NCI-H345 (cell line): ENCODE results near the gene DEUP1.
"Not testable (repeated sequence)": the region's sequence is repeated elsewhere in the genome, so short reads cannot be mapped to it uniquely, and the experiment has no call there.

Experiments
- DNase-seq: peaks from one replicate; lab custom pipeline; 2025; lab: John Stamatoyannopoulos, UW

The DEUP1 gene, protein sequence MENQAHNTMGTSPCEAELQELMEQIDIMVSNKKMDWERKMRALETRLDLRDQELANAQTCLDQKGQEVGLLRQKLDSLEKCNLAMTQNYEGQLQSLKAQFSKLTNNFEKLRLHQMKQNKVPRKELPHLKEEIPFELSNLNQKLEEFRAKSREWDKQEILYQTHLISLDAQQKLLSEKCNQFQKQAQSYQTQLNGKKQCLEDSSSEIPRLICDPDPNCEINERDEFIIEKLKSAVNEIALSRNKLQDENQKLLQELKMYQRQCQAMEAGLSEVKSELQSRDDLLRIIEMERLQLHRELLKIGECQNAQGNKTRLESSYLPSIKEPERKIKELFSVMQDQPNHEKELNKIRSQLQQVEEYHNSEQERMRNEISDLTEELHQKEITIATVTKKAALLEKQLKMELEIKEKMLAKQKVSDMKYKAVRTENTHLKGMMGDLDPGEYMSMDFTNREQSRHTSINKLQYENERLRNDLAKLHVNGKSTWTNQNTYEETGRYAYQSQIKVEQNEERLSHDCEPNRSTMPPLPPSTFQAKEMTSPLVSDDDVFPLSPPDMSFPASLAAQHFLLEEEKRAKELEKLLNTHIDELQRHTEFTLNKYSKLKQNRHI

GRCh38 chr11:93330446-93330984 is at the start of gene DEUP1:
Gene DEUP1 (plus strand): TSS chr11:93330742. CDS start chr11:93332260, 1,518 bp downstream.
- DNase-seq = peak; percentile 79

GRCh38 chr11:93285430-93285829 is 45.1 kb upstream of the DEUP1 start:
- no peak for DNase-seq

DNA sequence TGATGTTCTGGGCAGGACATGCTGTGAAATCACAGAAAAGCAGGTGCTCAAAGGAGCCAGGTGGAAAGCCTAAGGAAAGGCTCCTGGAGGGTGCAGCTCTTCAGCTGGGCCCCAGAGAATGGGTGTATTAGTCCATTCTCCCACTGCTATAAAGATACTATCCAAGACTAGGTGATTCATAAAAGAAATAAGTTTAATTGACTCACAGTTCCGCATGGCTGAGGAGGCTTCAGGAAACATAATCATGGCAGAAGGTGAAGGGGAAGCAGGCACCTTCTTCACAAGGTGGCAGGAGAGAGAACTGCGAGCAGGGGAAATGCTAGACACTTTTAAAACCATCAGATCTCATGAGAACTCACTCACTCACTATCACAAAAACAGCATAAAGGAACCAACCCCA is 43.1 kb upstream of the DEUP1 start:
- DNase-seq = no peak

DNA sequence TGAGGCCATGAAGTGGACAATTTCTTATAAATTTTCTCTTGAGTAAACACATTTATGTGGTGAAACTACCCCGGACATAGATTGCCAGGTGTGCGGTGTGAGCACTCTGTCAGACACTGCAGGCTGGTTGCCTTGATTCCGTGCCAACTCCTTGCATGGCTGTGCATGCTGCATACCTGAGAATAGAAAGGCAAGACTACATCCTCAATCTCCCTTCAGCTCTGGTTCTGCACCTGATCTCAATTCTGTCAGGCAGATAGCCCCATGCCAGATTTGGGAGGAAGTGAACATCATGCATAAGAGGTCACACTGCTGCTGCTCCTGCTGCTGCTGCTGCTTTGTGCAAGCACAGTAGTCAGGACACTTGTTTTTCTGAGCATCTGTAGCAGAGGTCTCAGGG is 42.5 kb upstream of the DEUP1 start:
- DNase-seq = peak; percentile 55

DNA sequence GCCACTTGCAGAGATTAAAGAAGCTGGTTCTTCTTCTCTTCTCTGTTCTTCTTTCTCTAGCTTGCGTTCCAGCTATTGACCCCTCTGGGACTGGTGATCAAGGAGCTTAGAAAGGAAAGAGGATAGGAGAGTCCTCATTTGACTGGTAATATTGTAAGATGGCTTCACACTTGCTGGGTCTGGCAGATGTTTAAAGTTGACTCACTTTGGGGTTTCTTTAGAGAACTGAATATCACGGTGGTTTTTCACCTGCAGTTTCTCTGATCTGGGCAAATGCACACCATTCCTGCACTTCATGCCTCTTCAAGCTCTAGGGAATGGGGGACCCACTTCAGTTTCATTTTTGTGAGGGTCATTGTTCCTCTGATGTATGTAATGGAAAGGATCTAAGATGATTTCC is 41.8 kb upstream of the DEUP1 start:
- no peak for DNase-seq

GRCh38 chr11:93289782-93290463 is 40.6 kb upstream of the DEUP1 start:
- no peak for DNase-seq

DNA sequence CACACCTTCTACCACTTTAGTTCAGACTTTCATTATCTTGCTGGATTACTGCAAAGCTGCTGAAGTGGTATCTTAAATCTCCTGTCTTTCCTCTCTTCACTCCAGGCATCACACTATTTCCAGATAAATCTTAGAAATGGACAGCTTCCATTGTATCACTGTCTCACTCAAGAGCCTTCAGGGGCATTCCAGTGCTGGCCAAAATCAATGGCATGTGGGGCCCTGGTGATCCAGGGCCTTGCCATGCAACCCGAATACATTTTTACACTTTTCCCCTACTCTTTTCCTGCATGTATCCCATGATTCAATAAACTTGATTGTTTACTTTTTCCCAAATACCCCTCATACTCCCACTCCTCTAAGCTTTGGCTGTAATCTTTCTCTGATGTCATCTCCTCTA is 39.4 kb upstream of the DEUP1 start:
- no peak for DNase-seq

DNA sequence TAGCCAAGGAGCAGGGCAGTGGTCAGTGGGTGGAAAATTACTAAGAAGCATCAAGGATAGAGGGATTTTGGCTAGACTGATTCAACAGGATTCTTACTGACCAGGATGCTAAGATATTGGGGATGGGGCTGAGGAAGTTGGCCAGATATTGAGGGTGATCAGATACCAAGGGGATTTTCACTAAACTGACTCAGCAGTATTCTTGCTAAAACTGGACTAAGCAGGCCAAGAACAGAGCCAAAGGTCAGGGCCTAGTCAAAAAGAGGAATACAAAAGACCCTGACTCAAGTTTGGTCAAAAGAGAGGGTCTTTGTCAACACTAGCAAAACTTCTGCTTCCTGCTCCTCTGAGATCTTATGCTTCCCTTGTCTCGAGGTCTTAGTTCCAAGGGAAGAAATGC is 38.6 kb upstream of the DEUP1 start:
- no peak for DNase-seq

- no peak for DNase-seq
These were observed 34.5 kb upstream of the DEUP1 start for GRCh38 chr11:93295921-93296575.

- no peak for DNase-seq
These were observed 26.9 kb upstream of the DEUP1 start for GRCh38 chr11:93303689-93304088.

GRCh38 chr11:93314399-93314798 is 16.1 kb upstream of the DEUP1 start:
- not testable (repeated sequence) for DNase-seq

GRCh38 chr11:93319224-93319839 is 11.2 kb upstream of the DEUP1 start:
- DNase-seq = no peak

DNA sequence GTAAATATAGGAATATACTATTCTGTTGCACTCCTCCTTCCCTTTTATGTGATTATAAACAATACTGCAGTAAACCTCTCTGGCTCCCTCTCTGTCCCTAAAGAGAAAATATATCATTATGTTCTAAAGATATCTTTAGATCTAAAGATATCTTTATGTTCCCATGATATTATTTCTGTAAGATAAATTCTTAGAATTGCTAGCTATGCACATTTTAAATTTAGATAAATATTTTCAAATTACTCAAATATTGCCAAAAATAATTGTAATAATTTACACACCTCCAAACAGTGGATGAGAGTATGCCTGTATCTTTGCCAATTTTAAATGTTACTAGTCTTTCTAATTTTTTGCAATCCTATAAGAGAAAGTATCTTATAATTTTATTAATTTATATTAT is 10.3 kb upstream of the DEUP1 start:
- DNase-seq = no peak

GRCh38 chr11:93322207-93322606 is 8.3 kb upstream of the DEUP1 start:
- DNase-seq = no peak

DNA sequence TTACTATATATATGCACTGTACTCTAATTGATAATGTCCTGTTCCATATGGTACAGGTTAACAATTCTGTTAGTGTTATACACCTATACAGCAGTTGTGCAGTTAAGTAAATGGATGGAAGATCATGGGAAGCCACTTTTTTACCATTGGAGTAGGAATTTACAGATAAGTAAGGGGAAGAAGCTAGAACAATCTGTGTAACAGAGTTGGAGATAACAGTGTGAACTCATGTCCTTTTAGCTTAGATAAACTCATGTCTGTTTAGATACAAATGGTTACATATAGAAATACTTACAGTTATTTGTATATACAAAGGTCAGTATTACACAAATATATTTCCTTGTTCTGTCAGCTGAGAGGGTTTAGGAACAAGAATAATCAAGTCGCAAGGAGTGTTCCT is 6.8 kb upstream of the DEUP1 start:
- no peak for DNase-seq

GRCh38 chr11:93324500-93324899 is 6.0 kb upstream of the DEUP1 start:
- no peak for DNase-seq

- no peak for DNase-seq
These were observed 3.9 kb upstream of the DEUP1 start for GRCh38 chr11:93326681-93327080.

- peak; percentile 70 for DNase-seq
These were observed 551 bp upstream of the DEUP1 start for GRCh38 chr11:93329936-93330445.

- no peak for DNase-seq
These were observed 9.7 kb downstream of the DEUP1 start for GRCh38 chr11:93340223-93340622.

DNA sequence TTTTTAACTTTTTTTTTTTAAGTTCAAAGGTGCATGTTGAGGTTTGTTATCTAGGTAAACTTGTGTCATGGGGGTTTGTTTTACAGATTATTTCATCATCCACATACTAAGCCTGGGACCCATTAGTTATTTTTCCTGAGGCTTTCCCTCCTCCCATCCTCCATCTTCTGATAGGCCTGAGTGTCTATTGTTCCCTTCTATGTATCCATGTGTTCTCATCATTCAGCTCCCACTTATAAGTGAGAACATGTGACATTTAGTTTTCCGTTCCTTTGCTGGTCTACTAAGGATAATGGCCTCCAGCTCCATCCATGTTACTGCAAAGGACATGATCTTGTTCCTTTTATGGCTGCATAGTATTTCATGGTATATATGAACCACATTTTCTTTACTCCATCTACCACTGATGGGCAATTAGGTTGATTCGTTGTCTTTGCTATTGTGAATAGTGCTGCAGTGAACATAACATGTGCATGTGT is 14.4 kb downstream of the DEUP1 start:
- no peak for DNase-seq

GRCh38 chr11:93348930-93349329 is 18.4 kb downstream of the DEUP1 start:
- no peak for DNase-seq
